Activated CD4-positive, alpha-beta memory T cell treated with anti-CD3 and anti-CD28 coated beads, Interleukin-2, amount 10 ng/mL, durations not matched to agents 7 days and 5 days (primary cell): ENCODE results near the gene CLIC4. TPM values are rescaled to one million over a fixed set of nuclear protein-coding genes. Genes with fewer than 3 reads are reported as not detected.
"Not testable (repeated sequence)": the region's sequence is repeated elsewhere in the genome, so short reads cannot be mapped to it uniquely, and the experiment has no call there.

Experiments used
- CTCF ChIA-PET: fragments of 350-600 bp; sonication (Branson Sonifier 250); formaldehyde crosslinking; loops from one replicate; lab custom pipeline; 2021; ENCODE audit warnings: antibody characterized with exemption, inconsistent platforms; lab: Charles Lee
- POLR2A ChIA-PET: fragments of 350-600 bp; sonication (Branson Sonifier 250); formaldehyde crosslinking; loops from one replicate; lab custom pipeline; 2021; ENCODE audit warnings: antibody characterized with exemption; lab: Charles Lee
- DNase-seq: peaks from one replicate; pipeline ENCODE4 v3.0.0-alpha.2; 2020
- H3K27ac Mint-ChIP-seq: one replicate; pipeline ENCODE4 v1.8.0; 2021; ENCODE audit warnings: mild to moderate bottlenecking, mixed read lengths
- H3K27me3 Mint-ChIP-seq: one replicate; pipeline ENCODE4 v1.8.0; 2021; ENCODE audit warnings: mixed read lengths
- H3K36me3 Mint-ChIP-seq: one replicate; pipeline ENCODE4 v1.8.0; 2021; ENCODE audit warnings: low read depth, mixed read lengths
- H3K4me1 Mint-ChIP-seq: one replicate; pipeline ENCODE4 v1.8.0; 2021; ENCODE audit warnings: mixed read lengths
- H3K4me3 Mint-ChIP-seq: one replicate; pipeline ENCODE4 v1.8.0; 2021; ENCODE audit warnings: mild to moderate bottlenecking, mixed read lengths
- H3K9me3 Mint-ChIP-seq: one replicate; pipeline ENCODE4 v1.8.0; 2021; ENCODE audit warnings: mixed read lengths
- total RNA-seq, 2 experiments: library from RNA; stranded (reverse); gene quantifications; one replicate each; pipeline ENCODE4 v1.2.3, GENCODE V29; 2021

CLIC4 gene
- total RNA-seq, result 10 to 100 TPM; 28.9 to 30.6 TPM

DNA sequence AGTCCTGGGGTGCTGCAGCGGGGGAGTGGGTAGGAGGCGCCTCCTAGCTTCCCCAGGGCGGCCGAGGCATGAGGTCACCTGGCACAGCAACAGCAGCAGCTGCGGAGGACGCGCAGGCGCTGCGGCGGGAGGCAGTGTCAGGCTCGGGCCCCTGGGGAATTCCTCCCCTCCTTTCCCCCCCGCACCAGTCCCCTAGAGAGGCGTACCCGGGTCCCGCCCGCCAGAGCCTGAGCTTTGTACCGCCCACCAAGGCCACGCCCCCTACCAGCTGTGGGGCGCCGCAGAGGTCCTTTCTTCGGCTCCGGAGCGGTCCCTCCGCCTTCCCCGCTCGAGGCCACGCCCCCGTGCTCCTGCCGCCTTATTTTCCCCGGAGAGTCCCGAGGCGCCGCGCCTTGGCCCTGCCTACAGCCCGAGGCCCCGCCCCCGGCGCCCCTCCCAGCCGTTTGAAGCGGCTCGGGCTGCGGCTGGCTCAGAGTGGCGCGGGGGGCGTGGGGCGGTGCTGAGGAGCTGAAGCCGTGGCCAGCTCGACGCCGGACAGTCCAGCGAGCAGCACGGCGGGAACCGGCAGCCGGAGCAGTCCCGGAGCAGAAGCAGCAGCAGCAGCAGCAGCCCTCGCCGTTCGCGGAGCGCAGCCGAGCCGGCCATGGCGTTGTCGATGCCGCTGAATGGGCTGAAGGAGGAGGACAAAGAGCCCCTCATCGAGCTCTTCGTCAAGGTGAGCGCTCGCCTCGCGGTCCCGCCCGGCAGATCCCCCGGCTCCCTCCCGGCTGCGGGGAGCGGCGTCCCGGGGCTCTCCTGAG lies at the start of gene CLIC4:
Gene CLIC4, plus strand, starts transcription at position 537 of the 800 bp plus-strand sequence. Its CDS starts 107 bp downstream, at position 644.
- no peaks in the 10 kb centered on the region for H3K36me3 Mint-ChIP-seq
- H3K27me3 Mint-ChIP-seq, result peaks cover 12% of the 10 kb centered on the region
- POLR2A ChIA-PET, result interaction anchor here (0.7 to 2.9 kb wide), 15 partner anchors 10 to 553 kb away, joined by 3 to 11 read pairs (median 4); partner anchors contain the start of genes NIPAL3 and RUNX3
- peak within 1 kb of the TSS; percentile 90 for H3K4me3 Mint-ChIP-seq
- H3K9me3 Mint-ChIP-seq, result no peaks in the 10 kb centered on the region
- CTCF ChIA-PET, result interaction anchor here (0.5 to 2.7 kb wide), 18 partner anchors 9 to 595 kb away, joined by 3 to 24 read pairs (median 4); no protein-coding TSS in a partner anchor
- H3K4me1 Mint-ChIP-seq, result peaks cover 50% of the 10 kb centered on the region
- DNase-seq, result peak; percentile 100
- H3K27ac Mint-ChIP-seq, result peak within 1 kb of the TSS; percentile 77

GRCh38 chr1:24696041-24696755 lies 49.0 kb upstream of the CLIC4 start:
- no peak for DNase-seq
- no peak overlapping the region for H3K27ac Mint-ChIP-seq
- H3K36me3 Mint-ChIP-seq, result no peaks in the 10 kb centered on the region
- H3K9me3 Mint-ChIP-seq, result no peaks in the 10 kb centered on the region
- H3K4me1 Mint-ChIP-seq, result peaks cover 36% of the 10 kb centered on the region
- H3K27me3 Mint-ChIP-seq, result peaks cover 6% of the 10 kb centered on the region
- POLR2A ChIA-PET, result interaction anchor here (0.5 to 3.1 kb wide), 3 partner anchors 10 to 53 kb away, joined by 4 to 11 read pairs (median 11); partner anchors contain the start of gene SRRM1
- CTCF ChIA-PET, result interaction anchor here (1.0 to 3.2 kb wide), 5 partner anchors 9 to 139 kb away, joined by 4 to 14 read pairs (median 5); partner anchors contain the start of gene CLIC4
- no peak overlapping the region for H3K4me3 Mint-ChIP-seq

DNA sequence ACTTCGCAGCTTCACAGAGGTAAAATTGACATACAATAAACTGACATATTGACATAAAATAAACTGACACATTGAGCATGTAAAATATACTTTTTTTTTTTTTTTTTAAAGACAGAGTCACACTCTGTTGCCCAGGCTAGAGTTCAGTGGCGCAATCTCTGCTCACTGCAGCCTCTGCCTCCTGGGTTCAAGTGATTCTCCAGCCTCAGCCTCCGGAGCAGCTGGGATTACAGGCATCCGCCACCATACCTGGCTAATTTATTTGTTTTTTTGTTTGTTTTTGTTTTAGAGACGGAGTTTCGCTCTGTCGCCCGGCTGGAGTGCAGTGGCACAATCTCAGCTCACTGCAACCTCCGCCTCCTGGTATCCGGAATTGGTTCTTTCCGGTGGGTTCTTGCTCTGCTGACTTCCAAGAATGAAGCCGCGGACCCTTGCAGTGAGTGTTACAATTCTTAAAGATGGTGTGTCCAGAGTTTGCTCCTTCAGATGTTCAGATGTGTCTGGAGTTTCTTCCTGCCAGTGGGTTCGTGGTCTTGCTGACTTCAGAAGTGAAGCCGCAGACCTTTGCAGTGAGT lies 48.4 kb upstream of the CLIC4 start:
- CTCF ChIA-PET, result interaction anchor here (1.3 to 3.2 kb wide), 5 partner anchors 8 to 138 kb away, joined by 5 to 14 read pairs (median 5); partner anchors contain the start of gene CLIC4
- H3K4me3 Mint-ChIP-seq, result peak overlapping the region; percentile 10
- H3K27ac Mint-ChIP-seq, result no peak overlapping the region
- H3K27me3 Mint-ChIP-seq, result peaks cover 6% of the 10 kb centered on the region
- peaks cover 36% of the 10 kb centered on the region for H3K4me1 Mint-ChIP-seq
- H3K36me3 Mint-ChIP-seq, result no peaks in the 10 kb centered on the region
- no peak for DNase-seq
- POLR2A ChIA-PET, result interaction anchor here (0.5 to 3.1 kb wide), 3 partner anchors 9 to 54 kb away, joined by 4 to 11 read pairs (median 11); partner anchors contain the start of gene SRRM1
- H3K9me3 Mint-ChIP-seq, result no peaks in the 10 kb centered on the region

- not testable (repeated sequence) for H3K4me3 Mint-ChIP-seq, H3K9me3 Mint-ChIP-seq, DNase-seq, H3K27ac Mint-ChIP-seq, H3K27me3 Mint-ChIP-seq, H3K36me3 Mint-ChIP-seq
- CTCF ChIA-PET, result interaction anchor here (0.8 to 3.2 kb wide), 5 partner anchors 9 to 138 kb away, joined by 3 to 14 read pairs (median 5); partner anchors contain the start of gene CLIC4
- POLR2A ChIA-PET, result interaction anchor here (1.2 to 3.1 kb wide), 3 partner anchors 8 to 48 kb away, joined by 3 to 11 read pairs (median 11); partner anchors contain the start of gene CLIC4
- H3K4me1 Mint-ChIP-seq, result peaks cover 33% of the 10 kb centered on the region
Observed at GRCh38 chr1:24697453-24698001, 47.7 kb upstream of the CLIC4 start.

GRCh38 chr1:24698326-24698725 lies 46.9 kb upstream of the CLIC4 start:
- not testable (repeated sequence) for H3K36me3 Mint-ChIP-seq, H3K27me3 Mint-ChIP-seq, H3K4me3 Mint-ChIP-seq, H3K27ac Mint-ChIP-seq, H3K9me3 Mint-ChIP-seq, DNase-seq
- H3K4me1 Mint-ChIP-seq, result peaks cover 29% of the 10 kb centered on the region
- ChIA-PET CTCF (interaction anchor here (1.3 to 3.2 kb wide), 4 partner anchors 9 to 133 kb away, joined by 4 to 14 read pairs (median 6); partner anchors contain the start of gene CLIC4), POLR2A (interaction anchor here (1.2 kb wide), 1 partner anchor 48 kb away, joined by 3 read pairs; the partner anchor contains the start of gene CLIC4)

DNA sequence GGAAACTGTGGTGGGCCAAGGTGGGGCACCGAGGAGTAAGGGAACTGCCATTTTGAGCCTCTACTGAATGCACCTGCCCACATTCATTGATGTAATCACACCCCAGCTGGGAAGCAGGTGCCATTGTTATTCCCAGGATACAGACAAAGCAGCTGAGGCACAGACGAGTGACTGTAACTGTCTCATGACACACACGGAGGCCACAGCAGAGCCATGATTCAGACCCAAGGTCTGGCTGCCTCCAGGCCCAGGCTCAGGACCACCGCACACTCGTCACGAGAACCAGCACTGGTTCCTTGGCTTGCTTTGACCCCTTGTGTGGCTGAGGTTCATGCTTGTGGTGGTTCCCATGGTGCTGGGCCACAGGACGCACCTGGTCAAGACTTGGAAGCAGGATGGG lies 45.6 kb upstream of the CLIC4 start:
- H3K4me3 Mint-ChIP-seq, result no peak overlapping the region
- peaks cover 20% of the 10 kb centered on the region for H3K4me1 Mint-ChIP-seq
- no peak overlapping the region for H3K27ac Mint-ChIP-seq
- H3K36me3 Mint-ChIP-seq, result no peaks in the 10 kb centered on the region
- CTCF ChIA-PET, result interaction anchor here (0.7 to 1.7 kb wide), 4 partner anchors 10 to 550 kb away, joined by 3 to 8 read pairs (median 4); no protein-coding TSS in a partner anchor
- H3K9me3 Mint-ChIP-seq, result no peaks in the 10 kb centered on the region
- POLR2A ChIA-PET, result interaction anchor here (1.2 kb wide), 1 partner anchor 10 kb away, joined by 3 read pairs; no protein-coding TSS in a partner anchor
- no peak for DNase-seq
- peaks cover 6% of the 10 kb centered on the region for H3K27me3 Mint-ChIP-seq

DNA sequence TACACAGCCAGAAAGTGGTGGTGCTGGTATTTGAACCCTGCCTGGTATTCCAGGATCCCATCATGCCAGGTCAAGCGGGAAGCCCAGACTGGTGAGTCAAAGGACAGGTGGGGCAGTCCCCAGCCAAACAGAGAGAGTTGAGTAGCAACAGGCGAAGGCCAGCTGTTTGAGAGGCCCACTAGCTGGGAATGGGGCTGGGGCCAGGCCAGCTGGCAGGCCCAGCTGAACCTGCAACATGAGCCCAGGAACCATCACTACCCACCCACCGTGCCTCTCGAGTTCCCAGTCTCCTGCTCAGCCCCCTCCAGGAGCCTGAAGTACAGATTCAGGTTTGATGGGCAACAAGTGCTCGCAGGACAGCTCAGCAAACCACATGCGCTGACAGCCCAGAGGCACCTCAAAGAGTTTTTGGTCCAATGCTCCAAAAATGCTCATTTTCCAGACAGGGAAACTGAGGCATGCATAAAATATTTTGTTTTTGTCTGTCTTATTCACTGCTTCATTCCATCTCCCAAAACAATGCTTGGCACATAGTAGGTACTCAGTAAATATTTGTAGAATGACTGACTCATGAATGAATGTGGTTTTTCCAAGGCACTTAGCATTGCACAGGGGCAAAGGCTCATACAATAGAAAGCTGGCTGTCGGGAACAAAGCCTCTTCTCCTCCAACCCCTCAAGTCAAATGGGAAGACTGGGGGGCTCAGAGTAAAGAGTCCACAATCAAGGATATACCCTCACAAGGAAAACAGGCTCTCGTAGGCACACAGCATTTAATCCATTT lies 42.5 kb upstream of the CLIC4 start:
- no peak for DNase-seq
- Mint-ChIP-seq H3K27ac (no peak overlapping the region), H3K4me1 (peaks cover 23% of the 10 kb centered on the region), H3K27me3 (peaks cover 3% of the 10 kb centered on the region), H3K9me3 (no peaks in the 10 kb centered on the region), H3K36me3 (no peaks in the 10 kb centered on the region), H3K4me3 (no peak overlapping the region)
- POLR2A ChIA-PET, result no interaction called here
- CTCF ChIA-PET, result no interaction called here

DNA sequence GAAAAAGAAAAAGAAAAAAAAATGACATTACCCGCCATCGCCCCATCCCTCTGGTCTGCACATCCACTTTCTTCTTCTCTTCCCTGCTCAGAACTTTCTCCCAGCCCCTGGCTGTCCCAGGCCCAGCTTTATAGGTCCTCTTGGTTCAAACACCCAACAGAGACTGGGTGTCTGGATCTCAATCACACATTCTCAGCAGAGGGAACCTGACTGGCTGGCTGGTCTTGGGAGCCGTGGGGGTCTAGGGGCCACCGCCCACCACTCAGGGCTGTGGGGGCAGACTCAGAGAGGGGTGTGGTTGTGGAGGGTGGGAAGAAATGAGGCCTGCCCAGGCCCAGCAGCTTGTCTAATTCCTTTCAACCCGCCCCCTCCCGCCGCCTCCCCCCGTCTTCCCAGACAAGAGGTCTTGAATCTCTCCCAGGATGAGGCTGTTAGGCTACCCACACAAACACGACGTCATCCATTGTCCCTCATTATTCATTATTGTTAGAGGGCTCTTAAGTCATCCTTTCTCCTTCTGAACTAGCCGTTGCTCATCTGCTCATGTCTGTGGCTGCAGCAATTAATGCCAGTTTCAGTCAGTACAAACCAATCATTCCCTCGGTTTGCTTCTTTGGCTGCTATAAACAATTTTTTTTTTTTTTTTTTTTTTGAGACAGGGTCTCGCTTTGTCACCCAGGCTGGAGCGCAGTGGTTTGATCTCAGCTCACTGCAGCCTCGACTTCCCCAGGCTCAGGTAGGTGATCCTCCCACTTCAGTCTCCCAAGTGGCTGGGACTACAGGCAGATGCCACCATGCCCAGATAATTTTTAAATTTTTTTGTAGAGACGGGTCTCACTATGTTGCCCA lies 40.6 kb upstream of the CLIC4 start:
- Mint-ChIP-seq H3K4me1 (peaks cover 37% of the 10 kb centered on the region), H3K27ac (peak overlapping the region; percentile 26), H3K36me3 (no peaks in the 10 kb centered on the region), H3K9me3 (no peaks in the 10 kb centered on the region), H3K27me3 (no peaks in the 10 kb centered on the region), H3K4me3 (no peak overlapping the region)
- DNase-seq, result no peak
- ChIA-PET CTCF (interaction anchor here (0.7 to 1.5 kb wide), 4 partner anchors 16 to 132 kb away, joined by 3 to 7 read pairs (median 3); no protein-coding TSS in a partner anchor), POLR2A (interaction anchor here (1.3 to 3.0 kb wide), 2 partner anchors 8 to 41 kb away, joined by 4 to 11 read pairs; partner anchors contain the start of gene CLIC4)

- peak; percentile 59 for DNase-seq
- peak overlapping the region; percentile 75 for H3K27ac Mint-ChIP-seq
- POLR2A ChIA-PET, result interaction anchor here (0.9 to 3.0 kb wide), 3 partner anchors 9 to 40 kb away, joined by 3 to 11 read pairs (median 4); partner anchors contain the start of gene CLIC4
Observed at GRCh38 chr1:24705260-24706073, 39.8 kb upstream of the CLIC4 start.

DNA sequence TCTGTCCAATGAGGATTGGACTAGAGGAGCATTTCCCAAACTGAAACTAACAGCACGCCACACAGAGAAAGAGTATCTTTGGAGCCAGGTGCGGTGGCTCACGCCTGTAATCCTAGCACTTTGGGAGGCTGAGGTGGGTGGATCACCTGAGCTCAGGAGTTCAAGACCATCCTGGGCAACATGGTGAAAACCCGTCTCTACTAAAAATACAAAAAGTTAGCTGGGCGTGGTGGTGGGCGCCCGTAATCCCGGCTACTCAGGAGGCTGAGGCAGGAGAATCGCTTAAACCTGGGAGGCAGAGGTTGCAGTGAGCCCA lies 39.2 kb upstream of the CLIC4 start:
- not testable (repeated sequence) for DNase-seq, H3K27ac Mint-ChIP-seq, H3K27me3 Mint-ChIP-seq, H3K36me3 Mint-ChIP-seq, H3K9me3 Mint-ChIP-seq, H3K4me3 Mint-ChIP-seq
- CTCF ChIA-PET, result interaction anchor here (0.6 to 1.5 kb wide), 2 partner anchors 17 to 213 kb away, joined by 3 read pairs; no protein-coding TSS in a partner anchor
- H3K4me1 Mint-ChIP-seq, result peaks cover 46% of the 10 kb centered on the region
- POLR2A ChIA-PET, result interaction anchor here (0.9 to 3.0 kb wide), 3 partner anchors 10 to 39 kb away, joined by 3 to 11 read pairs (median 4); partner anchors contain the start of gene CLIC4

More at GRCh38 chr1:24705260-24706073, 39.8 kb upstream of the CLIC4 start:
- CTCF ChIA-PET, result interaction anchor here (0.7 to 1.5 kb wide), 2 partner anchors 16 to 131 kb away, joined by 3 read pairs; no protein-coding TSS in a partner anchor
- no peaks in the 10 kb centered on the region for H3K27me3 Mint-ChIP-seq
- no peaks in the 10 kb centered on the region for H3K9me3 Mint-ChIP-seq
- H3K36me3 Mint-ChIP-seq, result no peaks in the 10 kb centered on the region
- no peak overlapping the region for H3K4me3 Mint-ChIP-seq
- peaks cover 44% of the 10 kb centered on the region for H3K4me1 Mint-ChIP-seq
